ENCODE measurements around the gene IDI2. TPM values are rescaled to one million over a fixed set of nuclear protein-coding genes. Genes with fewer than 3 reads are reported as not detected.
A peak's percentile ranks its signal among the peaks of the same experiment; 100 is the strongest.

IDI2 gene
- total RNA-seq, 2 experiments from 2014 or later: not detected

DNA sequence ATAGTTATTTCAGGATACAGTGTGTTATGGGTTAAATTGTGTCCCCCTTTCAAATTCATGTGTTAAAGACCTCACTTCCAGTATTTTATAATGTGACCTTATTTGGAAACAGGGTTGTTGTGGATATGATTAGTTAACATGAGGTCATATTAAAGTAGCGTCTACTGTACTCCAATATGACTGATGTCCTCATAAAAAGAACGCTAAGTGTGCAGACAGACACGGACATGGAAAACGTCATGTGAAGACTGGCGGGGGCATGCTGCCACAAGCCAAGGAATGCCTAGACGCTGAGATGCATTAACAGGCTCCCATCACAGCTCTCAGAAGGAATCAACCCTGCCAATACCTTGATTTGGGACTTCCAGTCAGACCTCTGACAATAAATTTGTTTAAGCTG, 29.0 kb upstream of the IDI2 start:
- DNase-seq: no peak
- POLR2A ChIA-PET: interaction anchor here (1.0 to 2.4 kb wide), 2 partner anchors 10 to 12 kb away, joined by 3 to 17 read pairs; no protein-coding TSS in a partner anchor

DNA sequence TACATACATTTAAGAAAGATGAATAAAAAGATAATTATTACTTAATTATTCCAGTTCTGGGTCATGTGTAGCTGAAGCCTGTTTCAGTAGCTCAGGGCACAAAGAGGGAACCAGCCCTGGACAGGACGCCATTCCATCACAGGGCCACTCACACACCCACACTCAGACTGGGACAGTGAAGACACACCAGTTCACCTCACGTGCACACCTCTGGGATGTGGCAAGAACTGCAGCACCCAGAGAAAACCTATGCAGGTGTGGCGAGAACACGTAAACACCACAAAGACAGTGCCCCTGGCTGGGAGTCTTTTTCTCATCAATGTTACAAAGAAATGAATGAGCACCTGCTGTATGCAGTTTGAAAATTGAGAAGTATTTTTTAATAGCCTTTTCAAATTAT, 24.9 kb upstream of the IDI2 start:
- TF ChIP-seq, protein P1, sequence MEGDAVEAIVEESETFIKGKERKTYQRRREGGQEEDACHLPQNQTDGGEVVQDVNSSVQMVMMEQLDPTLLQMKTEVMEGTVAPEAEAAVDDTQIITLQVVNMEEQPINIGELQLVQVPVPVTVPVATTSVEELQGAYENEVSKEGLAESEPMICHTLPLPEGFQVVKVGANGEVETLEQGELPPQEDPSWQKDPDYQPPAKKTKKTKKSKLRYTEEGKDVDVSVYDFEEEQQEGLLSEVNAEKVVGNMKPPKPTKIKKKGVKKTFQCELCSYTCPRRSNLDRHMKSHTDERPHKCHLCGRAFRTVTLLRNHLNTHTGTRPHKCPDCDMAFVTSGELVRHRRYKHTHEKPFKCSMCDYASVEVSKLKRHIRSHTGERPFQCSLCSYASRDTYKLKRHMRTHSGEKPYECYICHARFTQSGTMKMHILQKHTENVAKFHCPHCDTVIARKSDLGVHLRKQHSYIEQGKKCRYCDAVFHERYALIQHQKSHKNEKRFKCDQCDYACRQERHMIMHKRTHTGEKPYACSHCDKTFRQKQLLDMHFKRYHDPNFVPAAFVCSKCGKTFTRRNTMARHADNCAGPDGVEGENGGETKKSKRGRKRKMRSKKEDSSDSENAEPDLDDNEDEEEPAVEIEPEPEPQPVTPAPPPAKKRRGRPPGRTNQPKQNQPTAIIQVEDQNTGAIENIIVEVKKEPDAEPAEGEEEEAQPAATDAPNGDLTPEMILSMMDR (IDR thresholded peaks at IDR 0.05): no peak
- DNase-seq (peak; percentile 64), ATAC-seq (no peak)
- Mint-ChIP-seq H3K27ac (peak overlapping the region; percentile 74), H3K36me3 (ENCODE audit: low read depth) (peaks cover 50% of the 10 kb centered on the region), H3K27me3 (no peaks in the 10 kb centered on the region), H3K4me1 (ENCODE audit: low read depth) (peaks cover 62% of the 10 kb centered on the region), H3K9me3 (no peaks in the 10 kb centered on the region), H3K4me3 (peak overlapping the region; percentile 98)
- intact Hi-C loops (cut with micrococcal nuclease): loop anchor here (5.0 kb wide), 2 partner anchors 63 to 118 kb away; partner anchors contain the start of genes GTPBP4 and LARP4B
- ChIA-PET CTCF (interaction anchor here (1.3 to 1.8 kb wide), 2 partner anchors 22 to 24 kb away, joined by 3 to 5 read pairs; no protein-coding TSS in a partner anchor), POLR2A (interaction anchor here (1.0 to 3.5 kb wide), 3 partner anchors 9 to 63 kb away, joined by 4 to 24 read pairs (median 15); partner anchors contain the start of gene GTPBP4)

More for the DNA sequence above, 29.0 kb upstream of the IDI2 start:
- CTCF ChIA-PET: no interaction called here
- no peaks in the 10 kb centered on the region for H3K9me3 Mint-ChIP-seq
- H3K27ac Mint-ChIP-seq: peak overlapping the region; percentile 52
- intact Hi-C loops (cut with micrococcal nuclease): loop anchor here (5.0 kb wide), 2 partner anchors 67 to 122 kb away; partner anchors contain the start of genes GTPBP4 and LARP4B
- TF ChIP-seq, protein P1 (IDR thresholded peaks at IDR 0.05): no peak
- H3K27me3 Mint-ChIP-seq: no peaks in the 10 kb centered on the region
- peak overlapping the region; percentile 97 for H3K4me3 Mint-ChIP-seq
- peaks cover 68% of the 10 kb centered on the region for H3K4me1 Mint-ChIP-seq (ENCODE audit: low read depth)
- ATAC-seq: no peak
- peaks cover 42% of the 10 kb centered on the region for H3K36me3 Mint-ChIP-seq (ENCODE audit: low read depth)

GRCh38 chr10:1050145-1050544, 24.5 kb upstream of the IDI2 start:
- CTCF ChIA-PET: interaction anchor here (1.3 to 1.8 kb wide), 2 partner anchors 23 to 24 kb away, joined by 3 to 5 read pairs; no protein-coding TSS in a partner anchor

GRCh38 chr10:1049425-1049958, 23.8 kb upstream of the IDI2 start:
- intact Hi-C loops (cut with micrococcal nuclease): no loop called here
- CTCF ChIA-PET: interaction anchor here (0.6 to 1.8 kb wide), 5 partner anchors 10 to 337 kb away, joined by 3 to 5 read pairs (median 3); partner anchors contain the start of gene GTPBP4
- Mint-ChIP-seq H3K27me3 (no peaks in the 10 kb centered on the region), H3K4me3 (peak overlapping the region; percentile 98), H3K4me1 (ENCODE audit: low read depth) (peaks cover 63% of the 10 kb centered on the region), H3K9me3 (no peaks in the 10 kb centered on the region), H3K36me3 (ENCODE audit: low read depth) (peaks cover 57% of the 10 kb centered on the region), H3K27ac (peak overlapping the region; percentile 96)
- DNase-seq: no peak
- ATAC-seq: no peak
- POLR2A ChIA-PET: interaction anchor here (0.7 to 3.5 kb wide), 10 partner anchors 8 to 120 kb away, joined by 3 to 24 read pairs (median 4); partner anchors contain the start of genes GTPBP4 and LARP4B
- TF ChIP-seq, protein P1 (IDR thresholded peaks at IDR 0.05): no peak

More at GRCh38 chr10:1050145-1050544, 24.5 kb upstream of the IDI2 start:
- TF ChIP-seq, protein P1 (IDR thresholded peaks at IDR 0.05): no peak
- DNase-seq (peak; percentile 39), ATAC-seq (no peak)
- Mint-ChIP-seq H3K27ac (peak overlapping the region; percentile 96), H3K4me3 (peak overlapping the region; percentile 98), H3K36me3 (ENCODE audit: low read depth) (peaks cover 54% of the 10 kb centered on the region), H3K9me3 (no peaks in the 10 kb centered on the region), H3K4me1 (ENCODE audit: low read depth) (peaks cover 63% of the 10 kb centered on the region), H3K27me3 (no peaks in the 10 kb centered on the region)
- intact Hi-C loops (cut with micrococcal nuclease): loop anchor here (5.0 kb wide), 2 partner anchors 63 to 118 kb away; partner anchors contain the start of genes GTPBP4 and LARP4B
- POLR2A ChIA-PET: interaction anchor here (1.0 to 3.5 kb wide), 6 partner anchors 8 to 119 kb away, joined by 3 to 24 read pairs (median 11); partner anchors contain the start of genes GTPBP4 and LARP4B
